Neural progenitor cell (in vitro differentiated cells): ENCODE results near the gene MTAP.

Experiments
- CTCF ChIP-seq: fragments of 200-600 bp; sonication (generic); IDR thresholded peaks from 2 replicates; pipeline ENCODE4 v1.5.1; 2017; ENCODE audit warnings: antibody characterized with exemption, mild to moderate bottlenecking
- EZH2 ChIP-seq: fragments of 200-600 bp; sonication (generic); IDR thresholded peaks from 2 replicates; pipeline ENCODE4 v1.6.1; 2017; ENCODE audit warnings: antibody characterized with exemption, mild to moderate bottlenecking, moderate library complexity

GRCh38 chr9:21789541-21790037, 12.8 kb upstream of the MTAP start:
- peak; percentile 93 for TF ChIP-seq CTCF
- TF ChIP-seq EZH2, result no peak
